Heart right ventricle (tissue), 16 donors: ENCODE measurements around the gene LRRN2. TPM values are rescaled to one million over a fixed set of nuclear protein-coding genes. Genes with fewer than 3 reads are reported as not detected.

Experiments used
- ATAC-seq, 8 donors: fragments of 200-7000 bp; cut with Tn5 transposase; one replicate each; pipeline ENCODE4 v1.9.1; 2020; ENCODE audit warnings: mild to moderate bottlenecking in 8 of 8, moderate library complexity in 8 of 8, moderate number of reproducible peaks in 1 of 8
- DNase-seq, 2 donors: peaks; one replicate each; pipeline ENCODE4 v3.0.0-alpha.2; 2020
- H3K27ac ChIP-seq, 10 donors: fragments of 200-600 bp; sonication (generic) in 2 of 10; one replicate each; pipeline versions ENCODE4 v1.5.0 to v1.8.0; 2020 to 2022; ENCODE audit warnings: mild to moderate bottlenecking in 3 of 10
- H3K27me3 ChIP-seq, 7 donors: fragments of 200-600 bp; one replicate each; pipeline ENCODE4 v1.8.0; 2021 to 2022; ENCODE audit warnings: mild to moderate bottlenecking in 2 of 7
- H3K36me3 ChIP-seq, 9 donors: fragments of 200-600 bp; sonication (generic) in 1 of 9; one replicate each; pipeline versions ENCODE4 v1.5.0 to v1.8.0; 2020 to 2022; ENCODE audit warnings: mild to moderate bottlenecking in 2 of 9
- H3K4me1 ChIP-seq, 9 donors: fragments of 200-600 bp; sonication (generic) in 1 of 9; one replicate each; pipeline versions ENCODE4 v1.5.0 to v1.8.0; 2020 to 2022; ENCODE audit warnings: mild to moderate bottlenecking in 4 of 9
- H3K4me3 ChIP-seq, 10 donors: fragments of 200-600 bp; sonication (generic) in 2 of 10; one replicate each; pipeline versions ENCODE4 v1.5.0 to v1.8.0; 2020 to 2022; ENCODE audit warnings: mild to moderate bottlenecking in 7 of 10, moderate library complexity in 2 of 10
- H3K9me3 ChIP-seq, 11 donors: fragments of 200-600 bp in 10 of 11; sonication (generic) in 2 of 11; one replicate each; pipeline versions ENCODE4 v1.5.0 to v1.8.0; 2013 to 2022; ENCODE audit warnings: mild to moderate bottlenecking in 2 of 11, control low read depth in 1 of 11, moderate library complexity in 1 of 11
- CTCF ChIP-seq, 9 donors: fragments of 200-600 bp; sonication (generic) in 2 of 9; IDR thresholded peaks; one replicate each; pipeline versions ENCODE4 v1.5.0 to v1.8.0; 2021 to 2022; ENCODE audit warnings: antibody characterized with exemption in 9 of 9, mild to moderate bottlenecking in 5 of 9, moderate library complexity in 1 of 9
- WGBS, 2 donors: extraction: QIAGEN DNeasy Blood & Tissue Kit; methylation state at CpG; one replicate each; pipeline ENCODE4 v1.1.7; 2013; ENCODE audit warnings: inconsistent platforms in 1 of 2; 5-methylcytosine and 5-hydroxymethylcytosine counted together
- intact Hi-C, 10 donors: fragments of 100-400 bp; cut with DNase I; formaldehyde crosslinking; loops; one replicate each; pipeline versions ENCODE4 v1.11.1 to v1.14.2; 2022
- polyA plus RNA-seq, 2 donors: library from polyadenylated mRNA; stranded (reverse); fragments of 200-250 nt; gene quantifications; one replicate each; pipeline ENCODE4 v1.2.3, GENCODE V29; 2013
- total RNA-seq, 10 donors: library from RNA; stranded (reverse); fragmentation: NEBNext Ultra II Directional in 3 of 10; extraction: Animal tissue kit (Norgen Biotek cat#: 25700) in 3 of 10; gene quantifications; one replicate each; pipeline versions ENCODE4 v1.2.1 to v1.2.4, GENCODE V29; 2021 to 2023
- donor health status: Arrhythmogenic right ventricular cardiomyopathy.
- donor health status: ischemic (EF 13 %, LVEDD 7.1; RV severe dilation, severe dysfunction).
- donor health status: healthy with polysubstance abuse.
- donor health status: DM: no; HTN: yes; CAD: no.
- donor health status: DM: no; HTN: no; CAD: no.
- donor health status: ischemic (EF 25% LVEDD 6.9; RV normal size, moderate dysfunction).
- donor health status: ischemic (EF 25% LVEDD 5.7; RV mildly dilated, moderate dysfunction).
- donor health status: healthy.
- donor health status: DM: yes; HTN: yes; CAD: no.
- donor health status: Ischemic cardiomyopathy.
- donor health status: ischemic (EF 35%, LVEDD 5.7; RV mildly dilated, moderate dysfunction).
- donor health status: nonischemic (EF 11% LVEDD 7.7; RV severe dilation, severe dysfunction).
- donor health status: DM: yes; HTN: yes; CAD: no.
- donor health status: PGD.
- donor health status: ischemic (EF 29% LVEDD 5.4; RV normal size, mild dysfunction).
- donor health status: nonischemic (EF 23%, LVEDD 6.1; RV moderate dilation, normal function).

Gene LRRN2
- total and polyA plus RNA-seq, 12 donors = 0.73 to 2.9 (median 1.1) TPM

- Histone ChIP-seq H3K4me3 (no peak overlapping the region), H3K4me1 (peaks cover 0 to 4% (median under 1%) of the 10 kb centered on the region in 9 donors), H3K9me3 (no peaks in the 10 kb centered on the region), H3K27ac (no peak overlapping the region), H3K36me3 (no peaks in the 10 kb centered on the region), H3K27me3 (peaks cover 0 to 7% (median 0%) of the 10 kb centered on the region in 7 donors)
- TF ChIP-seq CTCF (IDR thresholded peaks at IDR 0.05) = peak in 1 of 9 donors; percentile 17
- intact Hi-C loops = no loop called here
- ATAC-seq (no peak), DNase-seq (no peak)
- 90 to 97% methylated on average over 13 of the region's 13 CpGs for WGBS, 2 donors
Measured at GRCh38 chr1:204619721-204620120, 65.8 kb downstream of the LRRN2 start.

- no peak overlapping the region for H3K4me3 ChIP-seq
- H3K27ac ChIP-seq = no peak overlapping the region
- peak in 2 of 8 donors; percentile 15 to 39 for ATAC-seq
- peaks cover 0 to 9% (median 0%) of the 10 kb centered on the region in 7 donors for H3K27me3 ChIP-seq
- no peak for TF ChIP-seq CTCF (IDR thresholded peaks at IDR 0.05)
- H3K4me1 ChIP-seq = peaks cover 0 to 1% (median 0%) of the 10 kb centered on the region in 9 donors
- H3K9me3 ChIP-seq = no peaks in the 10 kb centered on the region
- 95 to 96% methylated on average over 20 of the region's 20 CpGs for WGBS, 2 donors
- DNase-seq = no peak
- H3K36me3 ChIP-seq = no peaks in the 10 kb centered on the region
- intact Hi-C loops = no loop called here
Measured at GRCh38 chr1:204618148-204618760, 67.3 kb downstream of the LRRN2 start.

- peak in 3 of 8 donors; percentile 32 to 43 (median 34) for ATAC-seq
- intact Hi-C loops = no loop called here
Measured at GRCh38 chr1:204617256-204618147, 68.0 kb downstream of the LRRN2 start.

More at GRCh38 chr1:204617256-204618147, 68.0 kb downstream of the LRRN2 start:
- no peak overlapping the region for H3K27ac ChIP-seq
- H3K27me3 ChIP-seq = peaks cover 0 to 9% (median 0%) of the 10 kb centered on the region in 7 donors
- H3K9me3 ChIP-seq = no peaks in the 10 kb centered on the region
- no peak overlapping the region for H3K4me3 ChIP-seq
- H3K36me3 ChIP-seq = no peaks in the 10 kb centered on the region
- 77 to 79% methylated on average over 13 of the region's 13 CpGs for WGBS, 2 donors
- no peak for DNase-seq
- H3K4me1 ChIP-seq = no peaks in the 10 kb centered on the region
- no peak for TF ChIP-seq CTCF (IDR thresholded peaks at IDR 0.05)
